HG03025 (cell line): Measurements from ENCODE around the gene GNG8.

Source experiments
- ATAC-seq: cut with Tn5 transposase; IDR thresholded peaks from one replicate; pipeline ENCODE4 v1.9.1; 2021; ENCODE audit warnings: mild to moderate bottlenecking, moderate library complexity; ENCODE audit not compliant: unreplicated experiment, low FRiP score

Gene GNG8

DNA sequence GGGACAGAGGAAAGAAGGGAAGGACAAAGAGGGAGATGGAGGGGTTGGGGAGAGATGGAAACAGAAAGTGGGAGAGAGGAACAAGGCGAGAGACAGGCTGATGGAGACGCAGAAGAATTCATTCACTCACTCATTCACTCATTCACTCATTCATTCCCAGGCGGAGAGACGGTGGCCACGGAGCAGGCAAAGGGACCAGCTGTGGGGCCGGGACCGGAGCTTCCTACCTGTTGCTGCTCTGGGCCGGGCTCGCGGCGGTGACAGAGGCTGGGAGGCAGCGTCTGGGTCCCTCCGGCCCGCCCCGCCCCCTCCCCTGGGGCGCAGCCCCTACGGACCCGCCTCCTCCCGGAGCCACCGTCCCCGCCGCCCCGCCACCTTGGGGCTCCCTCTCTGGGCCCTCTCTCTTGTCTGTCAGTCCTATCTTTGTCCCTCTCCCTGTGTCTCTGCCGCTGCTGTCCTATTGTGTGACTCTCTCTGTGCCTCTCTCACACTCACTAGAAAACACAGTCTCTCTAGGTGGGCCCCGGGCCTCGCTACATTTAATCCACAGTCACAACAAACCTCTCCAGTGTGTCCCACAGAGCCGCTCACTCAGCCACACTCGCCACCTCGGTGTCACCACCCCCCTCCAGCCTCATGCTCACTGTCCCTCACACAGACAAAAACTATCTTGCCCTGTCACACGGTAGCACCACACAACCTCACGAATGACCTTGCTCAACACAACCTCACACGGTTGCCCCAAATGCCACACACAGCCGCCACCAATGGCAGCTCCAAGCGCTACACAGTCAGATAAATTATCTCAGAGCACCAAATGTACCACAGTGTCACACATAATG, at the start of gene GNG8:
TSS of gene GNG8 (minus strand) at position 283 of the 842 bp plus-strand sequence. CDS start 1,520 bp downstream, outside the sequence.
- no peak for ATAC-seq

DNA sequence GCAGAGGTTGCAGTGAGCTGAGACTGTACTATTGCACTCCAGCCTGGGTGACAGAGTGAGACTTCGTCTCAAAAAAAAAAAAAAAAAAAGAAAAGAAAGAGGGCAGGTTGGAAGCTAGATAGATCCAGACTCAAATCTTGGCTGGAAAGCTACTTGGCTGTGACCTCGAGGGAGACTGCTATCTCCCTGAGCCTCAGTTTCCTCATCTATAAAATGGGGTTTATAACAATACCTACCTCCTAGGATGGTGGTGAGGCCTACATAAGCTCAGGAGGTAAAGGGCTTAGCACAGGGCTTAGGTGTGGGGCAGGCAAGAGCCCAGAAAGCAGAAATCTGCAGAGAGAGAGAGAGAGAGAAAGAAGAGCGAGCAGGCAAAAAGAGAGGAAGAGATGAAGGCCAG, 49.2 kb upstream of the GNG8 start:
- no peak for ATAC-seq

DNA sequence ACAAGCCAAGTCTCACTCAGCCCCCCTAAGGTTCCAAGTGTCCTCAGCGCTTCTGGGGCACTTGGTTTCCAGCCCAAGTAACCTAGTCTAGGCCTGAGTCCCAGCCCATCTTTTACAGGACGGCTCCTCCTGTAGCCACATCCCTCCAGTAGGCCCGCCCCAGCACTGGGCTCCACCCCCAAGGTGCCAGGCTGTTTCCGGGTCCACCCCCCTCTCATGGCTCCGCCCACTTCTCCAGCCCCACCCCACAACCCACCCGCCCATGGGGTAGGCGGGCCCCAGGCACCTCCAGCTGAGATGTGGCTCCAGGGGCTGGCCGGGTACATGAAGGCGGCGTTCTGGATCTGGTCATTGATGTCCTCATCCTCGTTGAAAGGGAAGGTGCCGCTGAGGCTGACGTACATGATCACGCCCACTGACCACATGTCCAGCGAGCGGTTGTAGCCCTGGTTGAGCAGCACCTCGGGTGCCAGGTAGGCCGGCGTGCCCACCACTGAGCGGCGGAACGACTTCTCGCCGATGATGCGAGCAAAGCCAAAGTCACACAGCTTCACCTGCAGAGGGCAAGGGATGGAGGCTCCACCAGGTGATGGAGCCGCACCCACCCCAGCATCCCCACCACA, 42.2 kb upstream of the GNG8 start:
- no peak for ATAC-seq

DNA sequence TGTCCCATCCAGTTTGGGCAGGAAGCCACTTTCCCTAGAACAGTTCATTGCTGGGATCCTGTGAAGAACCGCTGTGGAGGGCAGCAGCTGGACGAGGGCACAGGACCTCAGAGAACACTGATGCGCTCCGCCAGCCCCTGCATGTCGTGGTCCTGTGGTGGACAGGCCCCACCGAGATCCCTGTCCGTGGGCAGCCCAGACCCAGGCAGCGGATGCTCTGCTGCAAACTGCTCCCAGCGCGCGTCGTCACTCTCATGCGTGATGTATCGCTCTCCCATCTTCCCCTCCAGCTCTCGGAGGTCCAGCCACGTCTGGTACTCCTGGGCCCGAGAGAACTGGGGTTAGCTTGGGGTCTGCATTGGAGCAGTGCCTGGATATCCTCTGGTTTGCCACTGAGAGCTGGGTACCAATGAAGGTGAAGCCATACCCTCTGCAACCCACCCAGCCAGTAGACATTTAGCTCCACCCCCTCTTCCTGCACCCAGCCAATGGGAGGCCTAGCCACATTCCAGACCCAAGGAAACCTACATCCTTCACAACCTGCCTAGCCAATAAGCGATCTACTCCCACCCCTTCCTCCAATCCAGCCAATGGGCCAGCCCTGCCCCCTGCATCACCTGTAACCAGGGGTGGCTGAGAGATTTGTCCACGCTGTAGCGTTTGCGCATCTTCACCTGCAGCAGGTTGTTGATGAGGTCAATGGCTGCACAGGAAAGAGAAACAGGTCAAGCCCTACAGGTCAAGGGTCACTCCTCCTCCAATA, 38.6 kb upstream of the GNG8 start:
- ATAC-seq = no peak

DNA sequence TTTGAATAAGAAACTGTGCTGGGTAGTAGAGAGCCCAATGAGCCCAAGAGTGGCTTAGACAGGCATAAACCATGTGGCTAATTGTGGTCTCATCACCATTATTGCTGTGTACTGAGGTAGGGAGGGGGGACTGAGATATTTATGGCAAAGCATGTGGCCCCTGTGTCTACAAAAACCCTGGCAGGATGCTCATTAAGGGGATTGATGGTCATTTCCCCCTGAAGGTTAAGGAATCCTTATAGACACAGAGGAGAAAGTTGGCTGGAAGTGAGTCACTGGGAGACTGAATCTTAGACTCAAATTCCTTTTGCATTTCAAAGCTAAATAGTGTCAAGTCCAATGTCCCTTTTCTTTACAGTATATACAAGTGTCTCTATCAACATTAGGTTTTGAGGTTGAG, 34.8 kb upstream of the GNG8 start:
- ATAC-seq = no peak

DNA sequence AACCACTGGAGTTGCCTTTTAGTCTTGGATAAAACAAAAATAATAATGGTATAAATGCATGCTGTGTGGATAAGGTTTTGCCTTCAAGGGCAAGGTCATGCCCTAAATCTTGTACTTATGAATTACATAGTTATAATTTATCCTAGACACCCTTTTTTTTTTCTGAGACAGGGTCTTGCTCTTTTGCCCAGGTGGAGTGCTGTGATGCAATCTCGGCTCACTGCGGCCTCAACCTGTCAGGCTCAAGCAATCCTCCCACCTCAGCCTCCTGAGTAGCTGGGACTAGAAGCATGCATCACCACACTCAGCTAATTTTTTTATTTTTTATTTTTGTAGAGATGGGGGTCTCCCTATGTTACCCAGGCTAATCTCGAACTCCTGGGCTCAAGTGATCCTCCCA, 32.7 kb upstream of the GNG8 start:
- ATAC-seq = no peak

DNA sequence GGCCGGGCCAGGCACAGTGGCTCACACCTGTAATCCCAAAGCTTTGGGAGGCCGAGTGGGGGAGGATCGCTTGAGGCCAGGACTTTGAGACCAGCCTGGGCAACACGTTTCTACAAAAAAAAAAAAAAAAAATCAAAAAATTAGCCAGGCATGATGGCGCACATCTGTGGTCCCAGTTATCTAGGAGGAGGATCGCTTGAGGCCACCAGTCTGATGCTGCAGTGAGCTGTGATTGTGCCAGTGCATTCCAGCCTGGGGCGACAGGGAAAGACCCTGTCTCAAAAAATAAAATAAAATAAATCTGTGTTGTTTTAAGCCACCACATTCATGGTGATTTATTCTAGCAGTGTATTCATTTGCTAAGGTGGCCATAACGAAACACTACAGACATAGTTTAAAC, 29.1 kb upstream of the GNG8 start:
- no peak for ATAC-seq

DNA sequence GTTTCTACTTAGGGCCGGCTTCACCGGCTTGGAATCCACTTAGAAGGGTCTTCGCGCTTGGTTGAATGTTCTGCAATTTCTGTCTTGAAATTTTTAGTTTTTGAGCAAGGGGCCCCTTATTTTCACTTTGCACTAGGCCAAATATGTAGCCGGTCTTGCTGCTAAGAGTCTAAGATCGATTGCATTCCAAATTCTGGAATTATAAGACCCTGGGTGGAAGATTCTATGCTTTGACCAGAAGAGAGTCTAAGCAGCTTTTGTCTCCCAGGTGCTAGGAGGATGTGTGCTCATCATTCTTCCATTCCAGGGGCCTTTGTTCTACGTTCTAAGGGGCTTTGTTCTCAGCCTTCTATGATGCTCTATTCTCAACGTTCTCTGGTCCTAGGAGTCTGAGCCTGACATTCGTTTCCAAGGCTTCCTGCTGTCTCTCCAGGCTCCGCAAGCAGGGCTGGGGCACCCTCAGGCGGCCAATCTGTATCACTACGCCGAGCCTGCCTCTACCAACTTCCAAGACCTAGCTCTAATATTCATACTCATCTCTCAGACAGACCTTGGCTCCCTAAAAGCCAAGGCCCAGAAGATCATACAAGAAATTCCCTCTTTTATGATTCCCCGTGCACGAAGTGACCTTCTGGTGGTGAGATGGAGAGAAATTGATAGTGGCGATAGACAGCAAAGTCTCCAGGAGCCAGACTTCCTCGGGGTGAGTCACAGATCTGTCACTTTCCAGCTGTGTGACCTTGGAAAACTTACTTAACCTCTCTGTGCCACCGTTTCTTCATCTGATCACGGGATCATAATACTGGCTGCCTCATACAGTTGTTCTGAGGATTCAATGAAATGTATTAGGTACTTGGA, 26.0 kb upstream of the GNG8 start:
- ATAC-seq = no peak

DNA sequence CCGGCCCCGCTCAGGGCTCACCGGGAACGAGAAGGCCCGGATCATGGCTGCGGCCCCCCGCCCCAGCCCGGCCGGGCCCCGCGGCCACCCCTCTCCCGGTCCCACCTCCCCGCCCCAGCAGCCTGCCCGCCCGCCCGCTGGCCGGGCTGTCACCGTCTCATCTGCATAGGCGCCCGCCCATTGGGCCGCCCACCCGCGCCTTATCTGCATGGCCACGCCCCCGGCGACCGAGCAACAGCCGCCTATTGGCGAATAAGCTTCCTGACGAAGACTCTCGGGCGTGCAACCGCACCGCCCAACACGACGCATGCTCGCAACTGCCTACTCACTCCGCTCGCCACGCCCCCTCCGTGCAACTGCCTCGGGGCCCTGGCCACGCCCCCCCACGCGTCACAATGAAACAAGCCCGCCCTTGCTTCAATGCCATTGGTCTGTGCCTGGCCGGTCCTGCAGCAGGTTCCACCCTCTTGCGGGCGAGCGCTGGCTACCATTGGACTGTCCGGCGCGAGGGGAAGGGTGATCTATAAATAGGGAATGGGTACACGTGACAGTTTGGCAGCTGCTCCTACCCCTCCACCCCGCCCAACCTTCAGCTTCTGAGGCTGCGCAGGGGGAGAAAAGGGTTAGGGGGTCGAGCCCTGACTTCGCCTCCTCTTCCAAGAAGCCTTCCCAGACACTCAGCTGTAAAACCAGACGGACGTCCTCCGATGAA, 25.2 kb upstream of the GNG8 start, which contains the start of gene DACT3:
TSS of gene DACT3 (minus strand) at position 163 of the 712 bp plus-strand sequence. CDS start at position 45, 118 bp downstream.
- ATAC-seq = peak; percentile 89

DNA sequence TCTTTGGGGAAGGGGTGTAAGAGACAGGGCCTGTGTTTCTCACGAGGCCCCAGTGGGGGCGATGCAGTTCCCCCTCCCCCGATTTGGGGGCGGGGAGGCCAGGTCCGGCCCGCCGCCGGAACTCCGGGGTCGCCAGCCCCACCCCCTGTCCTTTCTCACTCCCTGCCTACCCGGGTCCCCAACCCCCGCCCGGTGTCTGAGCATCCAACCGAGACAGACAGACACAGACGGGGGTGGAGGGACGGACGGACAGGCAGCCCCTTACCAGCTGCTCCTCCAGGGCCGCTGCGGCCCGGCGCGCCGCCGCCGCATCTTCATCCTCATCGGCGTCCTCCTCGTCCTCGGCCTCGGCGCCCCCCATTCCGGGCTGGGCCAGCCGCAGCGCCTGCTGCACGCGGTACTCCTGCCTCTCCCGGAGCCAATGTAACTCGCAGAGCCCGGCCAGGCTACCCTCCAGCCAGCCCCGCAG, 24.6 kb upstream of the GNG8 start:
- no peak for ATAC-seq

DNA sequence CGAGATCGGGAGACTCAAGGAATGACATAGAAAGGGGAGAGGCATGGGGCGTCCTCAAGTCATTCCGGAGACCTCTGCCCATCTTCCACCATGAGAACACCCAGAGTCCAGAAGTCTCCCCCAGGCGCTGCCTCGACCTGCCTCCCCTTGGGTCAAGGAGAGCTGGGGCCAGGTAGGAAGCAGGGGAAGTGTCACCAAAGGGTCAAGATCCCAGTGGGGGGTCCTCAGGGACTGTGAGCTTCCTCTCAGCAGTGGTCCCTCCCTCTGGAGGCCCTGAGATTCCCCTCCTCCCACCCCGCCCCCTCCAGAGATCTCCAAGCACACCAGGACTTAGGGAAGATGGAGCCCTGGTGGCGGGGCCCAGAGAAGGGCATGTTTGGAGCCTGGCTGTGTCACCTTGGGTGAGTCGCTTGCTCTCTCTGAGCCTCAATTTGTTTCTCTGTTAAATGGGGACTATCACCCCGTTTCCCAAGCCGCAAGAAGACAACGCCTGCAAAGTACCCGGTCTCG, 24.1 kb upstream of the GNG8 start:
- no peak for ATAC-seq

DNA sequence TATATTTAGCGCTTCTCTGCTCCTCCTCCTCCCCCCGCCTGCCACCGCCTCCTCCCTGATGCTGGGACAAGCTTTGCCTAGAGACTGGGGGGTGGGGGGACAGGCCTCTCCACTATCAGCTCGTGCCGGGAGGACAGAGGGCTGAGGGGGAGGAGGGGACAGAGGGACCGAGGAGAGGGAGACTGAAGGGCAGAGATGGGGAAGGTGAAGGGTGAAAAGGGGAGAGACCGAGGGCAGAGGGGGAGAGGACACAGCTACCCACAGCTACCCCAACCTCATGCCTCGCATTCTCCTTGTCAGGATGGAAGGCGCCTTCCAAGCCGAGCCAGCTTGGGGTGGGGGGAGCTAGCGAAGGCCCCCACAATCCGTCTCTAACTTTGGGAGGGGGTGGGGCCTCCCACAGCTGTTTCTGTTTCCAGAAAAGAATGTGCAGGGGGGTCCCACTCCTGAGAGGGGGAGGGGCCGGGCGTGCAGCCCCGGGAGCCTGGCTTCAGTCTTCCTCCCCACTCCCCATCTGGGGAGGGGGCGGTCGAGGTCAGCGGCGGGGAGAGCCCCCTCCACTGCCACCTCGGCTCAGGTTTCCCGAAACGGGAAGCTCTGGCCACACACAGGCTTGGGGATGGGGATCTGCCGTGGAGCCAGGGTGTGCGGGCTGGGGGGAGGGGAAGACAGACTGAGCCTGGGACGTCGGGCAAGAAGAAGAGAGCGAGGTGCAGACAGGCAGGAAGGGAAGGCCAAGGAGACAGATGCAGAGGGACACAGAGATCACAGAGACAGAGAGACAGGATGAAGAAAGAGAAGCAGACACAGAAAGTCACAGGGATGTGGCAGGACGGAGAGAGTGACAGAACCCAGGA, 23.4 kb upstream of the GNG8 start:
- ATAC-seq = no peak

DNA sequence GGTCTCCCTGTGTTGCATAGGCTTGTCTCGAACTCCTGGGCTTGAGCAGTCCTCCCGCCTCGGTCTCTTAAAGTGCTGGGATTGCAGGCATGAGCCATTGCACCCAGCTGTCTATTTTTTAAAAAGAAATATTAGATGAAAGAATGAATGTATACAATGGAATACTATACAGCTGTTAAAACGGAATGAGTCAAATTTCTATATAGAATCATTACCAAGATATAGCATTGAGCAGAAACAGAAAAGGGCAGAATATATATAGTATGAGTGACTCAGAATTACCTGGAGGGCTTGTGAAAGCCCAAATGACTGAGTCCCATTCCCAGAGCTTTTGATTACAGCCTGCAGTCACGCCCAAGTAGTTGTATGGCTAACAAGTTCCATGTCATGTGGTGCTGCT, 20.5 kb upstream of the GNG8 start:
- ATAC-seq = no peak

DNA sequence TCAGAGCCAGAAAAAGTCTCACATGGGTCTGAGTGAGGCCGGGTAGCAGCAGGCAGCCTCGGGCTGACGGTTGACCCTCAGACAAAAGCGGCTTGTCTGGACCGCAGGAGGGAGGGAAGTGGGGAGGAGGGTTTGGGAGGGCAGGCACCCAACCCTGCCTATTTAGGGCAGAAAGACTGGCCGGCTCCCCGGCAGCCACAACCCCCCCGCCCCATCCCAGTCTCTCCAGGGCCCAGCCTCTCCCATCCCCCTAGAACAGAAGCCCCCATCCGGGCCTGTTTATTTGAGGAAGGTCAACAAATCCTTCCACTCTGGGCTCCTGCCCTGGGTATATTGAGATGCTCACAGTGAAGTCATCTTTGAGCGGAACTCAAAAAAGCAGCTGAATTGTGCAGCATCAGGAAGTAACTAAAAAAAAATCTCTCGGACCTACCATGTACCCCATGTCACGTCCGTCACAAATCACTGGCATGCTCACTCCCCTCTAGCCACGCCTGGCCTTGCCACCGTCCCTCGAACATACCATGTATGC, 18.7 kb upstream of the GNG8 start:
- no peak for ATAC-seq

DNA sequence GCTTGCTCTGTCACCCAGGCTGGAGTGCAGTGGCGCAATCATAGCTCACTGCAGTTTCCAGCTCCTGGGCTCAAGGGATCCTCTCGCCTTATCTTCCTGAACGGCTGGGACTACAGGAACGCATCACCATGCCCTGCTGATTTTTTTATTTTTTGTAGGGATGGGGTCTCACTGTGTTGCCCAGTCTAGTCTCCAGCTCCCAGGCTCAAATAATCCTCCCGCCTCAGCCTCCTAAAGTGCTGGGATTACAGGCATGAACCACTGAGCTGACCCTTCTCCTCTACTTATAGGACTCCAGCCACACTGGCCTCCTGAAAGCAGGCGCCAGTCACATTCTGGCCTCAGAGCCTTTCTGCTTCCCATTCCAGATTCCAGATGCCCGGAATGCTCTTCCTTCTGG, 14.4 kb upstream of the GNG8 start:
- ATAC-seq = no peak

DNA sequence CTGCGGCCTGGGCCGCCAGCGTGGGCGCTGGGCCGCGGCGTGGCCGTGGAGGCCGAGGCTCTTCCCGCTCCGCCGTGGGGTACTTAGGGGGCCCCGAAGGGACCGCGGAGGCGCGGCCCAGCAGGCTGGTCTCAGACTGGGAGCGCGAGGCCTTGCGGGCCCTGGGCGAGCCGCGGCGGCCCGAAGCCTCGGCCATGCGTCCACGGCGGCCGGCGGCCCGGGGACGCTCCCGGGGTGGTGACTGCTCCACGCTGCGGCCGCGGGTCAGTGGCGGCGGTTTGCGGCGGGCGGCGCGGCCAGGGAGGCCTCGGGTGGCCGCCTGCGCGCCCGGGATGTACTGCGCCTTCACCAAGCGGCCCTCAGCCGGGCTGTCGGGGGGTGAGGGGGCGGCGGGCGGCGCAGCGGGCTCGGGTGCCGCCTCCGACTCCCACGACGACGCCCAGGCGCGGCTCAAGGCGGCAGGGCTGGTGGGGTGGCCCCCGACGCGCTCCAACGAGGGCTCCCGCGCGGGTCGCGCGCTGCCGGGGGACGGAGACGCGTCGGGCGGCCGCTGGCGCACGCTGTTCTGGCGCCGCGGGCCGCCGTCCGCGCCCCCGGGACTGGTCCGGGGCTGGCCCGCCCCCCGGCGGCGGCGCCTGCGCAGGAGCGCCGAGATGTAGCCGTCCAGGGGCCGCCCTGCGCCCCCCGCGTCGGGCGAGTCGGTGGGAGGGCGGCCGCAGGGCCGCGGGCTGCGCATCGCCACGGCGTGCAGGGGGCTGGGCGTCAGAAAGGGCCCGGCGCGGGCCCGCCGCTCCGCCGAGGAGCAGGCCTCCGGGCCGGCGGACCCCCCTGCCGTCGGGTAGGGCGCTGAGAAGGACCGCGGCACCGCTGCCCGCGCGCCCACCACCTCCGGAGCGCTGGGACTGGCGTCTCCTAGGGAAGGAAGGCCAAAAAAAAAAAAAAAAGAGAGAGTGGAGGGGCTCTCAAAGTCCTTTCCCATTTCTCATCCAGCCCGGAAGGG, 13.3 kb upstream of the GNG8 start:
- no peak for ATAC-seq
